Urothelium cell line (cell line): ENCODE data around the gene MCAT.

Experiments used
- DNase-seq: peaks from one replicate; pipeline ENCODE4 v3.0.0; 2011; ENCODE audit warnings: low spot score, mixed read lengths
- FAIRE-seq: peaks from 2 replicates; lab custom pipeline; 2011; peaks lifted over from hg19 to GRCh38; lab: Jason Lieb, UNC

The MCAT gene

DNA sequence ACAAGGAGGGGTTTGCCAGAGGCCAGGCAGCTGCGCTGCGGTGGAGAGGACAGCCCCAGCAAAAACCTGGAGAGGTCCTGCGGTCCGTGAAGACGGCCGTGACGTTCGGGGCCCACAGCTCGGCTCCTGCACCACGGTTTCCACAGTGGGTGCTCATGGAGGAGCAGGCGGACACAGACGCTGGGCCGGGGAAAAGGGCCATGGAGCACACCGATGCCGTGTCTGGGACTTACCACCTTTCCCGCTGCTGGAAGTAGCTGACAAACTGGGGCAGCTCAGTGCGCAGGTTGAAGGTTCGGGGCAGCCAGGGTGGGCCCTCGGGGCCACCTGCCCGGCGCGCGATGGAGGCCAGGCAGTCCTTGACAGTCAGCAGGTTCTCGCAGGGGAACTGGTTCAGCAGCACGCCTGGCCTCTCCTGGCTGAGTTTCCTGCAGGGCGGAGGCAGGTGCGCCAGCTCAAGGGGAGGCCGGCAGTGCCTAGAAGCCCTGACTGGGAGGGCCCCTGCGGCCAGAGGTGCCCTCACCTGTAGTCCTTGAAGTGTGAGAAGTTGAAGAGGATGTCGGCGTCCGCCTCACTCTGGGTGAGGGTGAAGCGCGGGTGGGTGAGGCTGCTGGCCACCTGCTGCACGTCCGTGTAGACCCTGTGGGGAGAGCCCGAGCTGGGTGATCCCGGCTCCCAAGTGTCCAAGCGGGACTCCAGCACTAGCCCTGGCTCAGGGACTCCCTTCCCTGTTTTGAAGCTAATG is 30.9 kb upstream of the MCAT start:
- FAIRE-seq: no peak
- DNase-seq: no peak

DNA sequence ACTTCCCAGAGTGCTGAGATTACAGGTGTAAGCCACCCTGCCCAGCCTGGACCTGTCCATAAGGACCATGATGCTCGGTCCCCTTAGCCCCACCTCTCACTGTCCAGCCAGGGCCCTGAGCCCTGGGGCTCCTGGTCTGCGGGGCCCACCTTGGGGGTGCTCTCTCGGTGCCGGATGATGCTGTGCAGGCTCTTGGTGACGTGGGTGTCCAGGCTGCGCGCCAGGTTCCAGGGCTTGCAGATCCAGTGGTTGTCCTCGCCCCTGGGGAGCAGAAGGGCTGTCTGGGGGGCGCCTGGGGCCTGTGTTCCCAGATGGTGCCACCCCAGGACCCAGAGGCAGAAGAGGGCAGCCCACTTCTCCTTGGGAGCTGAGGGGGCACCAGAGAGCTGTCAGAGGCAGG is 30.4 kb upstream of the MCAT start:
- no peak for FAIRE-seq
- DNase-seq: no peak

DNA sequence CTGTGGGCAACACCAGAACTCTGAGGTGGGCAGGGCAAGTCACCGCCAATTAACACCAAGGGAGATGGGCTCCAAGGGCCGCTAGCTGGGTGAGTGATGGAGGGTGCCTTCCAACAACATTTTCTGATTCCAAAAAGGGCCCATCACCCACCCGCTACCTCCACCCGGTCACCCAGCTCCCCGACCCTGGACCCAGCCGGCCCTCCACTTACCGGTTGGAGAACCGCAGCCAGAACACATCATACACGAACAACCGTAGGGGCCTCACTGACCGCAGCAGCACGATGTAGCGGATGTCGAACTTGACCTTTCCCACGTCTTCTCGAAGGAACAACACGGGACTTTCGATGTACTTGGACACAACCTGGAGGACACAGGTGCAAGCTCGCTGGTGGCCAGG is 29.0 kb upstream of the MCAT start:
- FAIRE-seq (no peak), DNase-seq (no peak)

DNA sequence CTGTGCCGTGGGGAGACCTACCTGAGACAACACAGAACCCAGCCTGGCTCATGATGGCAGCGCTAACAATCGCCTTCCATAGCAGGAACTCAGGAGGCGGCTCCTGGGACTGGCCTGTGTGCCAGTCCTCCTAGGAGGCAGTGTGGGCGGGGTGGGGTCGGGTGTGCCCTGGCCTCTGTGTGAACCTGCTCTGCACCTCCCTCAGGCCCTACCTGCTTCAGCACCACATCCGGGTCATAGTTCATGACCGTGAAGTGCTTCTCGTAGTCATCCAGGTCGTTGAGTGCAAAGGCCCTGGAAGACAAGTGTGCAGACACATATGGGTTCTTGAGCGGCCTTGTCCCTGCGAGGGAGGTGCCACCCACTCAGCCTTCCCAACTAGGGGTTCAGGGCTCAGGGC is 28.4 kb upstream of the MCAT start:
- no peak for FAIRE-seq
- no peak for DNase-seq

DNA sequence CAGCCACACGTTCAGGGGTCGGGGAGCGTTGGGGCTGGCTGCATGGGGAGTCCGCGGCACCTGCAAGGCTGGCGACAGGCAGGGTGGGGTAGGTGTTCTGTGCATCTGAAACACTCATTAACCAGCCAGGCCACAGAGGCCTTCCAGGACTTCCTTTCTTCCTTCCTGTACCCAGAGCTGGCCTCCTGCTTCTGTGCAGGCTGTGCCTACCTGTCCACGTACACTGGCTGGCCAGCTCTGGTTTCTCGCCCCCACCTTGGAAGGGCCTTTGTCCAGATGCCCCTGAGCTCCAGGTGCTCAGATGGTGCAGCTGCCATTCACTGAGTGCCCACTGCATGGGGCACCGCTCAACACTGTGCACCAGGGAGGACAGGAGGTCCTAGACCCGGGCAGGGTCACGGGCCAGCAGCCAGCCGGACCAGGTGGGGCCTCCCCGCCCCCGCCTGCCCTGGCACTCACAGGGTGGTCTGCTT is 27.9 kb upstream of the MCAT start:
- DNase-seq: no peak
- no peak for FAIRE-seq

DNA sequence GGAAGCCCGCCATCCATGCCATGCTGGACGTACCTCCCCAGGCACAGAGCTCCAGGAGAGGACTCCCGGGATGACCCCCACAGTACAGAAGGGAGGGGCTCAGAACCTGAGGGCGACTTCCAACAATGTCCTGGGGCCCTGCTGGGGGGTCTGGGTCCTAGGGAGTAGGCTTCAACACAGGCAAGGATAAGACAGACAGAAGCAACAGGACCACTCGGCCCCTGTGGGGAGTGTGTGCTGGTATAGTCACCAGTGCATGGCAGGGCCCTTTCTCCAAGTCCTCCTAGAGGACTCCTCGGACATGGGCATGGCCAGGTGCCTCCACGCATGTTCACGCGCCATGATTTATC is 26.9 kb upstream of the MCAT start:
- no peak for FAIRE-seq
- no peak for DNase-seq

DNA sequence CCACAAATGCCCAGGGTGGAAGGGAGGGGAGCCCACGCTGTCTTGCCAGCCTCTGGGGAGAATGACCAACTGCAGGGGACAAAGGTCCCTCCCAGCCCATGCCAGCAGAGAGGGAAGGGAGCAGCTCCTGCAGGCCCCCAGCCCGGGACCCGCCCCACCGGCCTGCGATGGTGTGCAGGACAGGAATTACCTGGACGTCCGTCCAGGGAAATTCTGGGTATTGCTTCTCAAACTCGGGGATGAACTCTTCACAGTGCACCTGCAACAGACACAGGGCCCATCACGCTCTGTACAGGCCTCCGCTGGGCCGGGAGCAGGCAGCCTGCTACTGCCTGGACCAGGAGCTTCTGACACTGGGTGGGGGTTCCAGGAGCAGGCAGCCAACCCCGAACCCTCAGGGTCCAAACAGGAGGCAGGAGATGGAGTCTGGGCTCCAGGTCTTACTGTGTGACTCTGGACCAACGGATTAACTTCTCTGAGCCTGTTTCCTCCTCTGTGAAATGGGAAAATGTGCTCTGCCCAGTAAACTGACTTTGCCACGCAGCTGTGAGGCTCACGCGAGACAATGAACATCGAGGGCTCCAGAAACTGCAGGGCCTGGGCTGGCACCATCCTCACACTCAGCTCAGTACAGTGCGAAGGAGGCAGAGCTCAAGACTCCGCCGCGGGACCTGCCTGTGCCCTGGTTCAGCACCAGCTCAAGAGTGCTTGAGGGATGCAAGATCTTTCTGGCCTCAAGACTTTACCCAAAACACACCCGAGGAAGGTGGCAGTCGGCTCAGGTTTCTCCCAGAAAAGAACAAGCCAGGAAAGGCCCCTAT is 26.3 kb upstream of the MCAT start:
- no peak for FAIRE-seq
- no peak for DNase-seq

DNA sequence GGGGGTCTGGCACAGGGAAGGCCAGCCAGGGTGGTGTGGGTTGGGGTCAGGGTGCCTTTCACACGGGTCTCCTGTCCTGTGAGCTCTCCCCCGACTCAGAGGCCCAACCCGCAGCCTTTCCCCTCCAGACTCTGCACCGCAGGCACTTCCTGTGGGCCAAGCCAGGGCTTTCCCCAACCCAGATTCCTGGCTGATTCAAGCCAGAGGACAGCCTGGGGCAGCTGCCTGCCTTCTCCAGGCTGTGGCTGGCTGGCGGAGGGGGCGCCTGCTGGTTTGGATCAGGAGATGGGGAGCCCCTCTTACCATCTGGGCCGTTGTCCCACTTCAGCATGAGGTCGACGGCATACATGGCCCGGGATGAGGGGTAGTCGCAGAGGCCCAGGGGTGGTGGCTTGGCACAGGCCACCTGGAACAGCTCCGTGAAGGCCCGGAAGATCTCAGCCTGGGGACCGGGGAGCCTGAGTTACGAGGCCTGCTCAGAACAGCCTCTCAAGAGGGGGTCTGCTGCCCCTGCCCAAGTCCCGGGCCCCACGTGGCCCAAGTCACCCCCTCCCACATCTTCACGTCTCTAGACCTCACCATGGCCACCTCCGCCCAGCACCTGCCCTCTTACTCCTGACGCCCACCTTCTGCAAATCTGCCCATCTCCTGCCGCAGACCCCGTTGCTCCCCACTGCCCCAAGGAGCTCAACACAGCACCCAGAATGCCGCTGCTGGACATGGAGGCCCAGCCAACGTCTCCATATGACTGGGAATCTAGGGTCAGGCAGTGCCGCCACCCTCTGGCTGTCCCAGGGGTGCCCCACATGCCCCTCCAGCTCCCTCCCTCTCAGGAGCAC is 25.5 kb upstream of the MCAT start:
- FAIRE-seq (no peak), DNase-seq (no peak)

DNA sequence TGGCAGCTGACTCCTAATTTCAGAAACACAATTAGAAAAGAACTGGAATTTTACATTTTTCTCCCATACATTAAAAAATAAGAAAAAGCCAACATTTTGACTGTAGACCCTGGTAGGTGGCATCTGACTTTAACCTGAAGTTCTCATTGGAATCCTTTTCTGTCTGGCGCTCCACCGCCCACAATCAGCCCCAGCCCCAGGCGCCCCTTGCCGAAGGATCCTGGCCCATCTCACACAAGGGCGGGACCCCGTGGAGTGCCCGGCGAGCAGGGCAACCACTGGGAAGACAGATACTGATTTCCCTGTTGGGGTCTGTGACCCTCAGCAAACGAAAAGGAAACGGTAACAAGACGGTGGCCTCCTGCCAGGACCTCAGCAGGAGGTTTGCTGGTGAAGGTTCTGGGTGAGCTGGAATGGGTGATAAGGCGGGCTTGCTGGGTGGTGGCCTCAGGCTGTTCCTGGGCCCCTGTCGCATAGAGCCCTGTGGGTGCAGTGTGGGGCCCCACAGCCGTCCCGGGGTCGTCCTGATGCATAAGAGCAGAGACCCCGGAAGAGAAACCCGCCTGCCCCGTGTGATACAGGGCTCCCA is 23.9 kb upstream of the MCAT start:
- FAIRE-seq (no peak), DNase-seq (no peak)

DNA sequence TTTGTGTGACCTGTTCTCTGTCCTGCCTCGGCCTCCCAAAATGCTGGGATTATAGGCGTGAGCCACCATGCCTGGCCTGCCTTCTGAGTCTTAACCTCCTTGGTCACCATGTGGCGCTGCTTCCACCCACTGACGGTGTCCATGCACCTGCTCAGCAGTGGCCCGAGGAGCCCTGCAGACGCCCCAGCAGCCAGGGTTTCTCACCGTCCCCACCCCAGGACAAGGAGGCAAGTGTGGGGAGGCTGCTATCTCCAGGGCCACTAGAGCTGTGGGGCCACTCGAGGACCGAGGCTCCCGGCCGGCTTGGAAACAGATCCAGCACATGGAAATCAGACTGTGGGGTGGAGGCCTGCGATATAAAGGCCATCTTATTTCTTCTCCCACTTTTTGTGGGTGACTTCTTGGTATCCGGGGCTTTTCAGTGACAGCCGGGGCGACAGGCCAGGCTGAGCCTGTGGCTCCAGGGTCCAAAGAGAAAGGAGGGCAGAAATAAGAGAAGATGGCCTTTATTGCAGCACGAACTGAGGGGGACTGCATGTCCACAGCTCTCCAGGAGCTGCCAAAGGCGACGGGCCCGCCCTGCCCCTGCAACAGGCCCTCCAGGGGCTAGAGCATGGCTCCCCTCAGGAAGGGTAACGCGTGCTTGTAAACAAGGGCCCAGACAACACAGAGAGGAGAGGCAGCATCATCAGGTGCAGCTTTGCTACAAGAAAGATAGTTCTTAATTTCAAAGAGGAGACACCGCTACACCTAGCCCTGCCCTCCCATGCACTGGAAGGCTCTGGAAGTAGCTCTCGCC is 23.1 kb upstream of the MCAT start:
- FAIRE-seq (no peak), DNase-seq (no peak)

DNA sequence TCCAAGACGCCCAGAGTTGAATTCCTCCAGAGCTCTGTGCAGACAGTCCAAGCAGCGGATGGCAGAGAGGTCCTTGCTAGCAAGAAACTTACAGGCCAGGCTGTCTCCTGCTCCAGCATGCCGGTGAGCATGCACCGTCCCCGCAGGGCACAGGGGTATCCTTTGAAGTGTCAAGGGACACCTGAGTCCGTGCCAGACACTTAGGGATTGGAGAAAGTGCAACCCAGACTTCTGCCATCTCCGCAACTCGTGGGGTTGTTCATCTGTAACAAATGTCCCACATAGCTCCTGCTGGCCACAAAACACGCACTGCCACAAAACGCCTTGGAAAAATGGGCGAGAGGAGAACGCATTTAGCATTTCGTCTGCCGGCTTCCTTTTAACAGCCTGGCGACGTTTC is 21.4 kb upstream of the MCAT start:
- no peak for FAIRE-seq
- DNase-seq: no peak

DNA sequence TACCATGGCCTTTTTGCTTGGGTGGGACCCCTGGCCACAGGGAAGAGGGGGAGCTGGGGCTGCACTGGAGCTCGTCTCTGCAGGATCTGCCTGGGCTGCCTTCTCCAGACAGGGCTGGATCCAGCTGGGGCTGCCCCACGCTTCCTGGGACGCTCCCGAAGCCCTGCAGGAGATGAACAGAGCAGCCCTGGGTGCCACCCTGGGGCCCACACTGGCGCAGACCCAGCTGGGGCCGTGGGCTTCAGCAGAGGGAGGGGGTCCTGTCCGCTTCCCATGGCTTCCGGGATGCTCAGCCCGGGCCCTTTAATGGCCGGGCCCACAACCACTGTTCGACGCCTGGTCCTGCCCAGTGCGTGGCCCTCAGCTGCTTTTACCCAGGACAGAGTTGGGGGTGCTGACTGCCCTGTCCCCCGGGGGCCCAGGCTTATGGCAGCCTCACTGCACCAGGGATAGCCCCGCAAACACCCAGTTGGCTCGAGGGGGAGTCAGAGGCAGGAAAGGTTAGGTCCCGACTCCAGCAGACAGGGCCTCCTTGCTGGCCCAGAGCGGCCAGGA is 20.1 kb upstream of the MCAT start:
- FAIRE-seq: no peak

DNA sequence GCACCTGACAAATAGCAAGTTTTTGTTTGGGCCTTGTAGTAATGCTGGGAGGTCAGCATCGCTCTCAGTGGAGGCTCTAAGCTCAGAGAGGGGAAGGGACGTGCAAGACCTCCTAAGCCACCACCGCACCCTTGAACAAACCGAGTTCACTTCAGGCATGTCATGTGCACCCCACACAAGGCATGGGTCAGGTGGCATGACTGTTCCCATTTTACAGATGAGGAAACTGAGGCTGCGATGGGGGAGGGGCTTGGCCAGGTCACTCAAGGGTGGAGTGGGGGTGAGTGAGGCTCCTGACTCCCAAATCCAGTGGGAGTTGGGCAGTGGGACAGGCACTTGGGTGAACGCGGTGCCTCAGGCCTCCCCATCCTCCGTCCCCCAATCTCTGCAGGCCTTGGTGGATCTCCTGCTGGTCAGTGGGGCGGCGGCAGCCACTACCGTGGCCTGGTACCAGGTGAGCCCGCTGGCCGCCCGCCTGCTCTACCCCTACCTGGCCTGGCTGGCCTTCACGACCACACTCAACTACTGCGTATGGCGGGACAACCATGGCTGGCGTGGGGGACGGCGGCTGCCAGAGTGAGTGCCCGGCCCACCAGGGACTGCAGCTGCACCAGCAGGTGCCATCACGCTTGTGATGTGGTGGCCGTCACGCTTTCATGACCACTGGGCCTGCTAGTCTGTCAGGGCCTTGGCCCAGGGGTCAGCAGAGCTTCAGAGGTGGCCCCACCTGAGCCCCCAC is 19.4 kb upstream of the MCAT start:
- no peak for FAIRE-seq
- no peak for DNase-seq

More for the DNA sequence above, 20.1 kb upstream of the MCAT start:
- no peak for DNase-seq

DNA sequence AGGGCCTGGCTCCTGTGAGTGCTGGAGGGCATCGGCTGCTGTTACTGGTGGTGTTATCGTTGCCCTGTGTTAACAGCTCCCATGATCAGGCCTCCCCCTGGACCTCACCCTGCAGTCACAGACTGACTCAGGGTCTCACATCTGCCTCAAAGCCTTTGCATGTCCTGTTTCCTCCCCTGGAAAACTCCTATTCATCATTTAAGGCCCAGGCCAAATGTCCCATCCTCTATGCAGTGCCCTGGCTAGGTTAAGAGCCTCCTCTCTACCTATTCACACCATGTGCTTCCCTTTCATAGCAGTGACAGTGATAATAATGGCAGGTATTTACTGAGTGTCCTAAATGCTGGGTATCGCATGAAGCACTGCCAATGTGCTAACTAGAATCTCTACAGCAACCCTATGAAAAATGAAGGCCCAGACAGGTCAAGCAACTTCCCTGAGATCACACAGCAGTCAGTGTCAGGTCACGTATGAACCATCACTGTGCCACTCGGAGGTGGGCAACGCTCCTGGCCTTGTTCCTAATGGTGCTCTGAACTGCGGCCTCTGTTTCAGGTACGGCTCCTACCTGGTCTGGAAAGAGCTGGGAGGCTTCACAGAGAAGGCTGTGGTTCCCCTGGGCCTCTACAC is 17.4 kb upstream of the MCAT start:
- FAIRE-seq (no peak), DNase-seq (no peak)

DNA sequence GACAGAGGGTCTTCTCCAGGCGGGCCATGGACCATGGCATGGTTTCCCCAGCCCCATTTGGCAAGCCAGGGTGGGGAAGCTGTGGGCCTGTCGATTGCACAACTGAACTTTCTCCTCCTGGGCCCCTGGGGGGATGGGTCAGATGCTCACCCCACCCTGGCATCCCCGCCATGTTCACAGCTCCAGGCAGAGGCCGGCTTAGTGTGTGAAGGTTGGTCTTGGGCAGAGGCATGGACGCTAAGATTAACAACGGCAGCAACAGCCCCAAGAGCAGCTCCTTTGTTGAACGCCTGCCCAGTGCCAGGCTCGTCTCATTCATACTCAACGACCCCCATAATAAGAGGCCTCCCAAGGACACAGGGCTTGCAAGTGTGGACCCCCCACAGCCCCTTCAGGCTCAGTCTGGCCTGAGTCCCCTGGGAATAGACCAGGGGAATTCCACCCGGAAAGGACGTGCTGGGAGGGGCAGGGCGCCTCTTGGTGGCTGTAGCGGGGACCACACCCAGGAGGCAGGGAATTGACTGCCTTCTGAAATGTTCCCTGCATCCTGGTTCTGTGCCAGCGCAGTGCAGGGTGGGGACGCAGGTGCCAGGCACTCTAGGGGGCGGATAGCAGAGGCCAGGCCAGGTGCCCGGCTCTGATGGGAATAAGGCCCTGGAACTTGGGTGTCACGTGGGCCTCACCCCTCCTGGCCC is 16.4 kb upstream of the MCAT start:
- DNase-seq (peak; percentile 25), FAIRE-seq (no peak)

DNA sequence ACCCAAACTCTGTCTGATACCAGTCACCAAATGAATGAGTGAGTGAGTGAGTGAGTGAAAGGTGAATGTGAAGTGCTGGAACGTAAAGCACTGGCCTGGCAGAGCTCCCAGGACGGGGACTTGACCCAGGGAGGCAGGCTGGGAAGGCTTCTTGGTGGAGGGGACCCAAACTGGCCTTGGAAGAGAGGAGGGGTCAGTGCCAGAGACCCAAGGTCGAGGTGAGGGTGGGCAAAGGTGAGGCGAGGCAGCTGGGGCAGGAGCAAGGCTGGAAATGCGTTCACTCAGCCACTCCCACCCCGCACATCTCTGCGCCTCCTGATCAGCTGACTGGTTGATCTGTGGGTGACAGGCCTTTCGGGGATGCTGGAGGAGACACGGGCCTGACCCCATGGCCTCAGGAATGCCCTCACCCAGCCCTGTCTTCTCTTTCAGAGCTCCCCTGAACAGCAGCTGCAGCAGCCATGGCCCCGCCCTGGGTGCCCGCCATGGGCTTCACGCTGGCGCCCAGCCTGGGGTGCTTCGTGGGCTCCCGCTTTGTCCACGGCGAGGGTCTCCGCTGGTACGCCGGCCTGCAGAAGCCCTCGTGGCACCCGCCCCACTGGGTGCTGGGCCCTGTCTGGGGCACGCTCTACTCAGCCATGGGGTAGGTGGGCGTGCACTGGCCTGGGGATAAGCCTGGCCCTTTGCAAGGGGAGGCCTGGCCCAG is 15.7 kb upstream of the MCAT start:
- no peak for DNase-seq
- FAIRE-seq: no peak

DNA sequence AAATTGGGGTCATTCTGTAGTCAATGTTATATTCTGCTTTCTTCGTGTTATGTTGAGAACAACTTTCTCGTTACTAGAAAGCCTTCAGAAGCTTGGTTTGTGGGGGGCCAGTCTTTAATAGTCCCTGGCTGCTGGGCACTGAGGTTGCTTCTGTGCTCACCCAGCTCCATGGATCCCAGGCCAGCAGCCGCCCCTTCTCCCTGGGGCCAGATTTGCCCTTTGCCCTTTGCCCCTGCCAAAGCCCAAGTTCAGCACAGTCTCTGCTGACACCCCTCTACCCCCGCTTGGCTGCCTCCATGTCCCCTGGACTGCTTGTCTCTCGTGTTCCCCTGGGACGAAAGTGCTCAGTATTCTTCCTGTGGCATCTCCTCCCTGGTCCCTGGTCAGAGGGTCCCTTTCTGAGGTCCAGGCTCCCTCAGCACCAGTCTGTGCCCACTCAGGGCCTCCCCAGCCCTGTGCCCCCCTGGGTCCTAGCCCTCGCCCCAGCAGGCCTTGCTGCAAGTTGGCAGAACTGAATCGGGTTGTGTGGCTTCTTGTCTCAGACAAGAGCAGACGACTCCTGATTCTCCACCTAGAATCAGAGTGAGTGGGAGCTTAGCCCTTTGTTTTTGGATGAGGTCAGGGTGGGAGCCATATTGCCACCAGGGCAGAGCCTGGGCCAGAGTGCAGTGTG is 14.8 kb upstream of the MCAT start:
- DNase-seq (no peak), FAIRE-seq (no peak)
